IPS-20b (cell line): Measurements from ENCODE around the gene SNX5.

ENCODE experiments used
- H3K27ac ChIP-seq: one replicate; pipeline ENCODE4 v1.5.1; 2013; ENCODE audit warnings: low read length
- H3K27me3 ChIP-seq: 2 replicates; pipeline ENCODE4 v1.6.1; 2013; ENCODE audit warnings: mild to moderate bottlenecking, low read length, inconsistent platforms; ENCODE audit not compliant: insufficient read depth
- H3K36me3 ChIP-seq: 2 replicates; pipeline ENCODE4 v1.6.1; 2013; ENCODE audit warnings: low read depth, mild to moderate bottlenecking, inconsistent platforms, low read length, moderate library complexity; ENCODE audit not compliant: insufficient read depth
- H3K4me1 ChIP-seq: 2 replicates; pipeline ENCODE4 v1.6.1; 2013; ENCODE audit warnings: mild to moderate bottlenecking, control low read depth, inconsistent platforms, low read length, moderate library complexity; ENCODE audit not compliant: insufficient read depth
- H3K4me3 ChIP-seq: 2 replicates; pipeline ENCODE4 v1.5.1; 2013; ENCODE audit warnings: mild to moderate bottlenecking, low read length, inconsistent platforms
- H3K9ac ChIP-seq: 2 replicates; pipeline ENCODE4 v1.6.1; 2013; ENCODE audit warnings: low read depth, mild to moderate bottlenecking, inconsistent platforms, low read length, moderate library complexity
- H3K9me3 ChIP-seq: 2 replicates; pipeline ENCODE4 v1.6.1; 2013; ENCODE audit warnings: mild to moderate bottlenecking, low read depth, low read length, inconsistent platforms; ENCODE audit not compliant: insufficient read depth

The SNX5 gene

DNA sequence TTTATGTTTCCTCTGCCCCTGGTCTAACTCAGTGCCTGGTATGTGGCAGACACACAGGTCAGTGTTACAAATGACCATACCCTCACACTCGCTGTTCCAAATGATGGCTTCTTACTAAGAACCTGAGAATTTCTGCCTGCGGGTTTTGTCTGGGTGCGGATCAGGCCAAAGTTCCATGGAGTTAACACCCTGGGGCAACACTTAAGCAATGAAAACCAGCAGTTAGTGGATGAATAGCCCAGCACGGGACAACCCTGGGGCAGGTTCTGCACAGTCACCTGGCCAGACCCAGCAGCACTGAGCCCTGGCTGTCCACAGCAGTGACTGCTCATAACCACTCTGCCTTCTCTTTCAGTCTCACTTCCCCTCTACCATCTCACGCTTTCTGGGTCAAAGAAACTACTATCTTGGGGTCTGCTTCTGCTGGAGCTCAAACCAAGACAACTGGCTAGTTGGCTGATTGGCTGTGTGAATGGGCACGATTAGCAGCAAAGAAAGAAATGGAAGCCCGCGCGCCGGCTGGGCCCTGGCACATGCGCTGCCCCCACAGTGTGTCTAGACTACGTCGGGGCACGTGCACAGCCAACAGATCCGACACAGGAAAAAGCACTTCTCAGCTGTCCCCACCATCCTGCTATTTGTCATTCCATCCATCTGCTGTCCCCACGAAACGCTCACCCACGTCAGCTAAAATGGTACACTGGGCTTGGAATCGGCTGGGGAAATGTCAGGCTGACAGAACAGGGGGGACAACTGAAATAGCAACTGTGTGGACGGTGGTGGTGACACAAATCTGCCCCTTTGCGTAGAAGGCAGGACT lies 36.8 kb upstream of the SNX5 start:
- no peak overlapping the region for H3K9ac ChIP-seq
- H3K9me3 ChIP-seq: no peaks in the 10 kb centered on the region
- no peaks in the 10 kb centered on the region for H3K27me3 ChIP-seq
- H3K27ac ChIP-seq: no peak overlapping the region
- H3K4me1 ChIP-seq: peaks cover 13% of the 10 kb centered on the region; the same call in 1 of the 2 replicates
- H3K4me3 ChIP-seq: no peak overlapping the region
- no peaks in the 10 kb centered on the region for H3K36me3 ChIP-seq

GRCh38 chr20:18004384-18005031 lies 35.9 kb upstream of the SNX5 start:
- H3K4me1 ChIP-seq: peaks cover 13% of the 10 kb centered on the region; the same call in 1 of the 2 replicates
- H3K27me3 ChIP-seq: no peaks in the 10 kb centered on the region
- H3K9ac ChIP-seq: no peak overlapping the region
- H3K36me3 ChIP-seq: no peaks in the 10 kb centered on the region
- no peak overlapping the region for H3K27ac ChIP-seq
- no peaks in the 10 kb centered on the region for H3K9me3 ChIP-seq
- no peak overlapping the region for H3K4me3 ChIP-seq

GRCh38 chr20:18003897-18004296 lies 35.3 kb upstream of the SNX5 start:
- H3K27ac ChIP-seq: no peak overlapping the region
- no peak overlapping the region for H3K9ac ChIP-seq

DNA sequence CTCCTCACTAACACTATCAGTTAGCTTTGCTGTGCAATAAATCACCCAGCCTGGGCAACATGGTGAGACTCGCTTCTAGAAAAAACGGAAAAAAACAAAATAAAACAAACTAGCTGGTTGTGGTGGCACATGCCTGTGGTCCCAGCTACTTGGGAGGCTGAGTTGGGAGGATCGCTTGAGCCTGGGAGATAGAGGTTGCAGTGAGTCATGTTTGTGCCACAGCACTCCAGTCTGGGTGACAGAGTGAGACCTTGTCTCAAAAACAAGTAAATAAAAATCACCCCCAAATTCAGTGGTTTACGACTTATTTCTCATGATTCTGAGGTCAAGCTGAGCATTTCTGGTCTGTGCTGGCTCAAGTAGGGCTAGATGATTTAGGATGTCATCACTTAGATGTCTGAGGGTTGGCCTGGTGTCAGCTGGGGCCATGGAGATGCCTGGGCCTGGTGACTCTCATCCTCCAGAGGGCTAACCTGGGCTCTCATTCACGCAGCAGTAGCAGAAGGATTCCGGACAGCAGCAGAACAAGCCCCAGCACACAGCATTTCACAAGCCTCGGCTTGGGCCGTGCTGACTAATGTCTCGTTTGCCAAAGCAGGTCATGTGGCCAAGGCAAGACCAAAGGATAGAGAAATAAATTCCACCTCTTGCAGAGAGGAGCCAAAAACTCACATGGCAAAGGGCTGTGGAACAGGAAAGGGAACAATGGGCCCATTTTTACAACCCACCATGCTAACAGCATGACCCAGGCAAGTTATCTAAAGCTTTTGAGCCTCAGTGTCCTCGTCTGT lies 32.7 kb upstream of the SNX5 start:
- no peaks in the 10 kb centered on the region for H3K36me3 ChIP-seq
- H3K27ac ChIP-seq: no peak overlapping the region
- H3K9me3 ChIP-seq: no peaks in the 10 kb centered on the region
- H3K4me1 ChIP-seq: peaks cover 13% of the 10 kb centered on the region; the same call in 1 of the 2 replicates
- no peak overlapping the region for H3K9ac ChIP-seq
- H3K27me3 ChIP-seq: no peaks in the 10 kb centered on the region
- H3K4me3 ChIP-seq: no peak overlapping the region

More at GRCh38 chr20:18003897-18004296, 35.3 kb upstream of the SNX5 start:
- Histone ChIP-seq H3K9me3 (no peaks in the 10 kb centered on the region), H3K27me3 (no peaks in the 10 kb centered on the region), H3K4me1 (peaks cover 13% of the 10 kb centered on the region; the same call in 1 of the 2 replicates), H3K36me3 (no peaks in the 10 kb centered on the region), H3K4me3 (no peak overlapping the region)

DNA sequence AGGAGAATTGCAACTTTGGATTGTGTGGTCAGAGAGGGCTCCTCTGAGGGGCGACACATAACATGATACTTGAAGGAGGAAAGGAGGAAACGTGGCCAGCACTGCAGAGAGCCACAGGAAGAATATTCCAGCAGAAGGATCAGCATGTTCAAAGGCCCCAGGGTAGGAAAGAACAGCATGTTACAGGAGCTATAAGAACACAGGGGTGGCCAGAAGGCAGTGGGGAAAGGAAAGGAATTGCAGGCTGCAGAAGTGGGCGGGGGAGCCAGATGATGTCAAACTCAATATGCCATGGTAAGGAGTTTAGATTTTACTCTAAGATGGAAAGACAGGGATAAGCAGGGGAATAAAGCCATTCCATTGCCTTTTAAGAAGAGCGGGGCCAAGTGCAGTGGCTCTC lies 31.0 kb upstream of the SNX5 start:
- no peak overlapping the region for H3K4me3 ChIP-seq
- H3K27me3 ChIP-seq: no peaks in the 10 kb centered on the region
- H3K36me3 ChIP-seq: no peaks in the 10 kb centered on the region
- peaks cover 2% of the 10 kb centered on the region; the same call in 1 of the 2 replicates for H3K4me1 ChIP-seq
- H3K9me3 ChIP-seq: no peaks in the 10 kb centered on the region
- H3K27ac ChIP-seq: no peak overlapping the region
- H3K9ac ChIP-seq: no peak overlapping the region

DNA sequence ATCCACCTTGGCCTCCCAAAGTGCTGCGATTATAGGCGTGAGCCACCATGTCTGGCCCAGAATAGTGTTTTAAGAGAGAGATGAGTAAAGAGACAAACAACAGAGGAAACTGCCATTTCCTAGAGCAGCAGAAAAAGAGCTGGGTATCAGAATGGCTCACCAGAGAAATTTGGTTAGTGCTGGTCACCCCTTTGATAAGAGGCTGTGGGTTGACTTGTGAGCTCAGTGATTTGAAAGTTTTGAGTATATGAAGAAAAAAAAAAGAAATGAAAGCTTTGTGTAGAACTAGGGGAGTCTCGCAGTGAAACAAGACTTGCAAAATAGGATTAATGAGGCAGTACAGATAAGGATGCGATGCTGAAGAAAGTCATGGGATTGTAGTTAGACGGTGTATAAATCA lies 29.9 kb upstream of the SNX5 start:
- Histone ChIP-seq H3K27ac (no peak overlapping the region), H3K27me3 (no peaks in the 10 kb centered on the region), H3K4me3 (no peak overlapping the region), H3K36me3 (no peaks in the 10 kb centered on the region), H3K9me3 (no peaks in the 10 kb centered on the region), H3K4me1 (no peaks in the 10 kb centered on the region; the same call in 1 of the 2 replicates), H3K9ac (no peak overlapping the region)

GRCh38 chr20:17995967-17996819 lies 27.6 kb upstream of the SNX5 start:
- H3K27ac ChIP-seq: no peak overlapping the region
- no peaks in the 10 kb centered on the region for H3K9me3 ChIP-seq
- peaks cover 4% of the 10 kb centered on the region; the same call in 1 of the 2 replicates for H3K36me3 ChIP-seq
- no peak overlapping the region for H3K4me3 ChIP-seq
- no peaks in the 10 kb centered on the region; the same call in 1 of the 2 replicates for H3K4me1 ChIP-seq
- no peaks in the 10 kb centered on the region for H3K27me3 ChIP-seq
- H3K9ac ChIP-seq: no peak overlapping the region

DNA sequence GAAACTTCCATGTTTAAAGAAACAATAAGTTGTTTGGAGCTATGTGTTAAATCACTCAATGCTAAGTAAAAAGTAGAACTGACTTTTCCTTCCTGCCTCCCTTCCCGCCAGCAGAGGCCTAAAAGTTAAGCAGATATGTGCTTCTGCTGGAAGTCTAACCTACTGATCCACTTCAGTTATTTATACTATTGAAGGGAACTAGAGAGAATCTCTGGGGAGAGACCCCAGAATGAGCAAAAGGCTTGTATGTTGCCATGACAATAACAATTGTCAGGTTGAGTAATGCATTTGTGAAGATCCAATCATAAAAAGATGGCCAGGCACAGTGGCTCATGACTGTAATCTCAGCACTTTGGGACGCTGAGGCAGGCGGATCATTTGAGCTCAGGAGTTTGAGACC lies 25.0 kb upstream of the SNX5 start:
- Histone ChIP-seq H3K9ac (no peak overlapping the region), H3K9me3 (no peaks in the 10 kb centered on the region), H3K36me3 (peaks cover 28% of the 10 kb centered on the region), H3K4me3 (no peak overlapping the region), H3K27ac (no peak overlapping the region), H3K27me3 (no peaks in the 10 kb centered on the region), H3K4me1 (no peaks in the 10 kb centered on the region; the same call in 1 of the 2 replicates)

GRCh38 chr20:17992847-17993513 lies 24.4 kb upstream of the SNX5 start:
- Histone ChIP-seq H3K9ac (no peak overlapping the region), H3K36me3 (peaks cover 34% of the 10 kb centered on the region), H3K4me1 (no peaks in the 10 kb centered on the region; the same call in 1 of the 2 replicates), H3K27ac (no peak overlapping the region), H3K27me3 (no peaks in the 10 kb centered on the region), H3K9me3 (no peaks in the 10 kb centered on the region), H3K4me3 (no peak overlapping the region)

DNA sequence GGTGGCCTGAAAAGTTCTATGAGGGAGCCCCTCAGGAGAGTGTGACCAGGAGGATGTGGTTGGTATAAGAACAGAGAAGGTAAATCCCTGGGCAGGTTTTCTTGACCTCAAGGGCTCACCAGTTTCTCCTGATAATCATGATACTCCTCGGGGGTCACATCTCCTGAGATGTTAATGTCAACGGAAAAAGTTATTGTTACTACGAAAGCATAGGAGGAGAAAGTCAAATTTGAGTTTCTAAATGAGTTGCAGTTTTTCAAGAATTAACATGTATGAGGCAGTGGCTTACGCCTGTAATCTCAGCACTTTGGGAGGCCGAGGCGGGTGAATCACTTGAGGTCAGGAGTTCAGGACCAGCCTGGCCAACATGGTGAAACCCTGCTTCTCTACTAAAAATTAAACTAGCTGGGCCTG lies 23.6 kb upstream of the SNX5 start:
- Histone ChIP-seq H3K9ac (no peak overlapping the region), H3K9me3 (no peaks in the 10 kb centered on the region), H3K4me3 (no peak overlapping the region), H3K27me3 (no peaks in the 10 kb centered on the region), H3K4me1 (no peaks in the 10 kb centered on the region; the same call in 1 of the 2 replicates), H3K27ac (no peak overlapping the region), H3K36me3 (peaks cover 42% of the 10 kb centered on the region)
